HCT116 (cell line): Measurements from ENCODE around the gene WDR45. TPM values are rescaled to one million over a fixed set of nuclear protein-coding genes. Genes with fewer than 3 reads are reported as not detected.

Experiments used
- ATAC-seq: fragments of 200-7000 bp; cut with Tn5 transposase; 2 replicates; pipeline ENCODE4 v1.9.1; 2020; ENCODE audit warnings: mild to moderate bottlenecking, moderate library complexity
- BruUV-seq: library from RNA; stranded (reverse); fragments of 400-500 nt; replicated peaks from 2 replicates; lab custom pipeline; 2021; lab: Mats Ljungman, UMichigan
- CTCF ChIA-PET: fragments of 300-600 bp; sonication (Branson Sonifier 250); formaldehyde crosslinking; loops from one replicate; lab custom pipeline; 2021; ENCODE audit warnings: antibody characterized with exemption; lab: Charles Lee
- POLR2A ChIA-PET: fragments of 300-600, 350-600 bp; sonication (Branson Sonifier 250); formaldehyde crosslinking; loops from one replicate; lab custom pipeline; 2021; ENCODE audit warnings: antibody characterized with exemption; lab: Charles Lee
- RAD21 ChIA-PET, 2 experiments: fragments of 300-600 bp; sonication (Branson Sonifier 250); formaldehyde crosslinking; loops; one replicate each; lab custom pipeline; 2023; ENCODE audit warnings: low total read pairs in 2 of 2; ENCODE audit not compliant: uncharacterized antibody in 2 of 2, unreplicated experiment in 2 of 2, low non-redundant PET in 1 of 2; lab: Charles Lee
- DNase-seq: peaks from one replicate; pipeline ENCODE4 v3.0.0-alpha.2; 2010; ENCODE audit warnings: low read depth, low spot score
- H2AFZ ChIP-seq: fragments of 200-600 bp; shearing (Covaris generic), sonication (generic); 2 replicates; pipeline ENCODE4 v1.6.1; 2017; ENCODE audit warnings: low read depth, mixed run types, mixed read lengths, antibody characterized with exemption, low read length; ENCODE audit not compliant: poor library complexity, severe bottlenecking
- H3K27ac ChIP-seq: 2 replicates; pipeline ENCODE4 v1.5.1; 2012; ENCODE audit warnings: low read depth, low read length
- H3K27me3 ChIP-seq: fragments of 200-600 bp; sonication (generic); 2 replicates; pipeline ENCODE4 v1.6.1; 2016; ENCODE audit warnings: mixed run types, low read length, mixed read lengths; ENCODE audit not compliant: insufficient read depth
- H3K36me3 ChIP-seq, 2 experiments: fragments of 200-500 bp in 1 of 2; fragments of 200-600 bp in 1 of 2; sonication (Bioruptor generic) in 1 of 2; sonication (generic) in 1 of 2; 2 replicates each; pipeline versions ENCODE4 v1.5.1 to v1.6.1; 2014 to 2016; ENCODE audit warnings: low read length in 2 of 2, inconsistent platforms in 1 of 2, mixed read lengths in 1 of 2, mixed run types in 1 of 2; ENCODE audit not compliant: insufficient read depth in 2 of 2, control insufficient read depth in 1 of 2
- H3K4me1 ChIP-seq, 2 experiments: fragments of 200-600 bp in 1 of 2; sonication (generic) in 1 of 2; 2 replicates each; pipeline versions ENCODE4 v1.5.1 to v1.6.1; 2012 to 2017; ENCODE audit warnings: low read length in 2 of 2, inconsistent platforms in 1 of 2, mild to moderate bottlenecking in 1 of 2, mixed read lengths in 1 of 2, mixed run types in 1 of 2, moderate library complexity in 1 of 2; ENCODE audit not compliant: insufficient read depth in 2 of 2, control insufficient read depth in 1 of 2
- H3K4me2 ChIP-seq: fragments of 200-600 bp; sonication (generic); 2 replicates; pipeline ENCODE4 v1.6.1; 2017; ENCODE audit warnings: mixed run types, low read length, mixed read lengths
- H3K4me3 ChIP-seq, 2 experiments: fragments of 200-600 bp in 1 of 2; sonication (generic) in 1 of 2; replicated peaks in 1 of 2; 2 replicates each; pipeline ENCODE4 v1.5.1; 2011 to 2016; ENCODE audit warnings: low read length in 2 of 2, control low read depth in 1 of 2, low read depth in 1 of 2, mild to moderate bottlenecking in 1 of 2, mixed read lengths in 1 of 2, mixed run types in 1 of 2
- H3K79me2 ChIP-seq: fragments of 200-600 bp; sonication (generic); 2 replicates; pipeline ENCODE4 v1.6.1; 2017; ENCODE audit warnings: mild to moderate bottlenecking, mixed run types, low read length, moderate library complexity, mixed read lengths; ENCODE audit not compliant: insufficient read depth
- H3K9ac ChIP-seq: fragments of 200-600 bp; sonication (generic); 2 replicates; pipeline ENCODE4 v1.6.1; 2016; ENCODE audit warnings: low read length, mixed read lengths
- H3K9me2 ChIP-seq: fragments of 200-600 bp; sonication (generic), shearing (Covaris generic); 2 replicates; pipeline ENCODE4 v1.6.1; 2017; ENCODE audit warnings: mixed run types, mild to moderate bottlenecking, moderate library complexity; ENCODE audit not compliant: insufficient read depth
- H3K9me3 ChIP-seq, 2 experiments: fragments of 200-500 bp in 1 of 2; fragments of 200-600 bp in 1 of 2; sonication (Bioruptor generic) in 1 of 2; sonication (generic) in 1 of 2; 2 replicates each; pipeline ENCODE4 v1.6.1; 2014 to 2017; ENCODE audit warnings: low read length in 2 of 2, mixed read lengths in 2 of 2, inconsistent platforms in 1 of 2, low read depth in 1 of 2, mild to moderate bottlenecking in 1 of 2, mixed run types in 1 of 2, moderate library complexity in 1 of 2; ENCODE audit not compliant: control insufficient read depth in 1 of 2, insufficient read depth in 1 of 2
- H4K20me1 ChIP-seq: fragments of 200-600 bp; sonication (generic), shearing (Covaris generic); 2 replicates; pipeline ENCODE4 v1.6.1; 2017; ENCODE audit warnings: mixed run types, mild to moderate bottlenecking, moderate library complexity; ENCODE audit not compliant: insufficient read depth
- CBX3 ChIP-seq: IDR thresholded peaks from 2 replicates; pipeline ENCODE4 v1.6.1; 2012; ENCODE audit warnings: low read depth
- EZH2phosphoT487 ChIP-seq: fragments of 200-600 bp; IDR thresholded peaks from 2 replicates; pipeline ENCODE4 v1.6.1; 2018; ENCODE audit warnings: antibody characterized with exemption, borderline replicate concordance
- JUND ChIP-seq: IDR thresholded peaks from 2 replicates; pipeline ENCODE4 v1.6.1; 2012
- POLR2AphosphoS5 ChIP-seq: IDR thresholded peaks from 2 replicates; pipeline ENCODE4 v1.6.1; 2011; ENCODE audit warnings: mild to moderate bottlenecking, low read depth, low read length, moderate library complexity
- RAD21 ChIP-seq: IDR thresholded peaks from 2 replicates; pipeline ENCODE4 v1.6.1; 2012; ENCODE audit warnings: low read depth, mild to moderate bottlenecking
- SIN3A ChIP-seq: IDR thresholded peaks from 2 replicates; pipeline ENCODE4 v1.6.1; 2012; ENCODE audit warnings: low read depth
- SRF ChIP-seq: IDR thresholded peaks from 2 replicates; pipeline ENCODE4 v1.6.1; 2012; ENCODE audit warnings: low read depth
- TCF7L2 ChIP-seq: IDR thresholded peaks from 2 replicates; pipeline ENCODE4 v1.7.0; 2011; ENCODE audit warnings: borderline replicate concordance, inconsistent platforms; ENCODE audit not compliant: insufficient read depth, insufficient read length; ENCODE audit errors: extremely low read depth
- ZFX ChIP-seq: fragments of 450-650 bp; IDR thresholded peaks from 2 replicates; pipeline ENCODE4 v1.6.1; 2017
- ZNF274 ChIP-seq: fragments of 200-500 bp; sonication (Bioruptor generic); IDR thresholded peaks from 2 replicates; pipeline ENCODE4 v1.6.1; 2014; ENCODE audit warnings: mild to moderate bottlenecking, low read depth, low read length, inconsistent platforms
- intact Hi-C: fragments of 100-400 bp; cut with micrococcal nuclease; formaldehyde crosslinking; loops from 2 replicates; pipeline ENCODE4 v1.10.0; 2022
- total RNA-seq: library from RNA; stranded (reverse); gene quantifications from one replicate; pipeline ENCODE4 v1.2.1, GENCODE V29; 2021; ENCODE audit not compliant: unreplicated experiment
- TF ChIP-seq, protein P1 (sequence below), 3 experiments: fragments of 200-600 bp in 1 of 3; sonication (generic) in 1 of 3; IDR thresholded peaks in 2 of 3; conservative IDR thresholded peaks in 1 of 3; 2 replicates each; pipeline ENCODE4 v1.5.1; 2012 to 2017; ENCODE audit warnings: low read depth in 2 of 3, low read length in 2 of 3, antibody characterized with exemption in 1 of 3, borderline replicate concordance in 1 of 3, control low read depth in 1 of 3, mild to moderate bottlenecking in 1 of 3, mixed read lengths in 1 of 3, mixed run types in 1 of 3, moderate library complexity in 1 of 3; ENCODE audit not compliant: insufficient read depth in 1 of 3

The WDR45 gene
- total RNA-seq, 1 experiment from 2014 or later = 41.7 TPM

DNA sequence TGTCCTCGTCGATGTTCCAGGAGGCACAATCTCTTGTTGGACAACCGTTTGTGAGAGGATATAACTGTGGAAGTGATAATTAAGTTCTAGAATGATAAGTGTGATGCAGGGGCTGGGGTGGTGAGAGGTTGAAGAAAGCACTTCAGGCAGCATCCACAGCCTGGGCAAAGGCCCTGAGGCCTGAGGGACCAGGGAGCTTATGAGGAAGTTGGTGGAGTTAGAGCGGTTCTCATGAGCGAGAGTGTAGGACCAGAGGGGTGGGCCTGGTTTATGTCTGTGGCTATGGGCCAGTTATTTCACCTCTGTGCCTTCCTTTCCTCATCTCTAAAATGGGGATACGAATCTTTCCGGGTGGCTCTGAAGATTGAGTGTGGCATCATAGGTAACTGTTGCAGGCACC is 18.2 kb downstream of the WDR45 start:
- DNase-seq (no peak), ATAC-seq (no peak)
- H3K4me3 ChIP-seq = no peak overlapping the region
- RAD21 ChIA-PET = no interaction called here
- H3K27me3 ChIP-seq = no peaks in the 10 kb centered on the region
- POLR2A ChIA-PET = no interaction called here
- no peaks in the 10 kb centered on the region for H4K20me1 ChIP-seq
- no TSS peak for BruUV-seq
- no peak overlapping the region for H2AFZ ChIP-seq
- no peak overlapping the region for H3K4me2 ChIP-seq
- H3K27ac ChIP-seq = no peak overlapping the region
- H3K36me3 ChIP-seq = no peaks in the 10 kb centered on the region
- no peaks in the 10 kb centered on the region for H3K9me3 ChIP-seq
- intact Hi-C loops = no loop called here
- no peaks in the 10 kb centered on the region for H3K9me2 ChIP-seq
- CTCF ChIA-PET = no interaction called here
- TF ChIP-seq CBX3 (no peak), SIN3A (no peak), POLR2AphosphoS5 (no peak), ZFX (no peak), RAD21 (no peak), ZNF274 (no peak), SRF (no peak), JUND (no peak), EZH2phosphoT487 (no peak), TCF7L2 (no peak)
- TF ChIP-seq, protein P1, sequence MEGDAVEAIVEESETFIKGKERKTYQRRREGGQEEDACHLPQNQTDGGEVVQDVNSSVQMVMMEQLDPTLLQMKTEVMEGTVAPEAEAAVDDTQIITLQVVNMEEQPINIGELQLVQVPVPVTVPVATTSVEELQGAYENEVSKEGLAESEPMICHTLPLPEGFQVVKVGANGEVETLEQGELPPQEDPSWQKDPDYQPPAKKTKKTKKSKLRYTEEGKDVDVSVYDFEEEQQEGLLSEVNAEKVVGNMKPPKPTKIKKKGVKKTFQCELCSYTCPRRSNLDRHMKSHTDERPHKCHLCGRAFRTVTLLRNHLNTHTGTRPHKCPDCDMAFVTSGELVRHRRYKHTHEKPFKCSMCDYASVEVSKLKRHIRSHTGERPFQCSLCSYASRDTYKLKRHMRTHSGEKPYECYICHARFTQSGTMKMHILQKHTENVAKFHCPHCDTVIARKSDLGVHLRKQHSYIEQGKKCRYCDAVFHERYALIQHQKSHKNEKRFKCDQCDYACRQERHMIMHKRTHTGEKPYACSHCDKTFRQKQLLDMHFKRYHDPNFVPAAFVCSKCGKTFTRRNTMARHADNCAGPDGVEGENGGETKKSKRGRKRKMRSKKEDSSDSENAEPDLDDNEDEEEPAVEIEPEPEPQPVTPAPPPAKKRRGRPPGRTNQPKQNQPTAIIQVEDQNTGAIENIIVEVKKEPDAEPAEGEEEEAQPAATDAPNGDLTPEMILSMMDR (IDR thresholded peaks at IDR 0.05 in 2 of 3, conservative IDR thresholded peaks at IDR 0.05 in 1 of 3; ENCODE audit: borderline replicate concordance in 1 of 3, insufficient read depth in 1 of 3, low read depth in 2 of 3, low read length in 2 of 3) = no peak
- H3K4me1 ChIP-seq = peaks cover 2 to 12% of the 10 kb centered on the region in 2 experiments; a peak in 3 of 4 replicates
- H3K9ac ChIP-seq = no peak overlapping the region
- no peaks in the 10 kb centered on the region for H3K79me2 ChIP-seq
